Islet precursor cell (in vitro differentiated cells): ENCODE results near the gene MYO1F.
"Not testable (repeated sequence)": the region's sequence is repeated elsewhere in the genome, so short reads cannot be mapped to it uniquely, and the experiment has no call there.

Experiments used
- DNase-seq: peaks from one replicate; pipeline ENCODE4 v3.0.0-alpha.2; 2018

The MYO1F gene

DNA sequence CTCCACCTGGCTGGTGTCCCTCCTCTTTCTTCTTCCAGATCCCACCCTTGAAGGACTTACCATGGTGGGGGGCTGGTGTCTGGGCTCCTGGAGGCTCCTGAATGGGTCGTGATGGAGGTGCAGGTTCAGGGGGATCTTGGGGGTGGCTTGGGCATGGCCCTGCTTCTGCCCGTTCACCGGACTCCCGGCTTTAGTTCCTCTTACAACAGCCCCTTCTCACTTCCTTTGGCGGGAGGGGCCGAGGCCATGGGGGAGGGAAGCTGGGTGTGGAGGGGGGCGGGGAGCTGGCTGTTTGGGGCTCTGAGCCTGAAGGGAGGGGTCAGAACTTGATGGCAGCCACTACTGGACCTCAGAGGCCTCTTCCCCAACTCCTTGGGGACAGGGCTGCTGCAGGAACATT is at the start of gene MYO1F:
Gene MYO1F, minus strand, starts transcription at position 196 of the 400 bp plus-strand sequence. Its CDS starts 133 bp downstream, at position 63.
- DNase-seq, result no peak

- no peak for DNase-seq
Observed at GRCh38 chr19:8626842-8627241, 49.6 kb upstream of the MYO1F start.

GRCh38 chr19:8622886-8623285 is 45.6 kb upstream of the MYO1F start:
- DNase-seq, result not testable (repeated sequence)

- no peak for DNase-seq
Observed at GRCh38 chr19:8618751-8619150, 41.5 kb upstream of the MYO1F start.

- DNase-seq, result no peak
Observed at GRCh38 chr19:8617984-8618383, 40.7 kb upstream of the MYO1F start.

DNA sequence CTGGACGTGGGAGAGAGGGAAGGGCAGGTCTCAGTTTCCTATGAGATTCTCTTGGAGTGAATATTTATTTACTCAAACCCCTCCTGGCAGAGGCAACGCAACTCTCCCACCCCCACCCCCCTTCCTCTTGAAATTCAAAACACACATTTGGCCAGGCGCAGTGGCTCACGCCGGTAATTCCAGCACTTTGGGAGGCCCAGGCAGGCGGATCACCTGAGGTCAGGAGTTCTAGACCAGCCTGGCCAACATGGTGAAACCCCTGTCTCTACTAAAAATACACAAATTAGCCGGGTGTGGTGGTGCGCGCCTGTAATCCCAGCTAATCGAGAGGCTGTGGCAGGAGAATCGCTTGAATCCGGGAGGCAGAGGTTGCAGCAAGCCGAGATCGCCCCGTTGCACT is 40.1 kb upstream of the MYO1F start:
- not testable (repeated sequence) for DNase-seq

DNA sequence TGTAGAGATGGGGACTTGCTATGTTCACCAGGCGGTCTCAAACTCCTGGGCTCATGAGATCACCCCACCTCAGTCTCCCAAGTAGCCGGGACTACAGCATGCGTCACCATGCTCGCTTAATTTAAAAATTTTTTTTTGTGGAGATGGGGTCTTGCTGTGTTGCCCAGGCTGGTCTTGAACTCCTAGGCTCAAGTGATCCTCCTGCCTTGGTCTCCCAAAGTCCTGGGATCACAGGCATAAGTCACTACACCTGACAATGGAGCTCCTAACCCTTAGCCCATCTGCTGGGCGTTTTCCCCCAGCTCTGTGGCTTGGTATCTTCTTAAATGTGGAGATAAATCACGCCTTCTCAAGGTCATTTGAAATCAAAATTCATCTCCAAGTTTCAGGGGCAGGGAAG is 39.6 kb upstream of the MYO1F start:
- no peak for DNase-seq

DNA sequence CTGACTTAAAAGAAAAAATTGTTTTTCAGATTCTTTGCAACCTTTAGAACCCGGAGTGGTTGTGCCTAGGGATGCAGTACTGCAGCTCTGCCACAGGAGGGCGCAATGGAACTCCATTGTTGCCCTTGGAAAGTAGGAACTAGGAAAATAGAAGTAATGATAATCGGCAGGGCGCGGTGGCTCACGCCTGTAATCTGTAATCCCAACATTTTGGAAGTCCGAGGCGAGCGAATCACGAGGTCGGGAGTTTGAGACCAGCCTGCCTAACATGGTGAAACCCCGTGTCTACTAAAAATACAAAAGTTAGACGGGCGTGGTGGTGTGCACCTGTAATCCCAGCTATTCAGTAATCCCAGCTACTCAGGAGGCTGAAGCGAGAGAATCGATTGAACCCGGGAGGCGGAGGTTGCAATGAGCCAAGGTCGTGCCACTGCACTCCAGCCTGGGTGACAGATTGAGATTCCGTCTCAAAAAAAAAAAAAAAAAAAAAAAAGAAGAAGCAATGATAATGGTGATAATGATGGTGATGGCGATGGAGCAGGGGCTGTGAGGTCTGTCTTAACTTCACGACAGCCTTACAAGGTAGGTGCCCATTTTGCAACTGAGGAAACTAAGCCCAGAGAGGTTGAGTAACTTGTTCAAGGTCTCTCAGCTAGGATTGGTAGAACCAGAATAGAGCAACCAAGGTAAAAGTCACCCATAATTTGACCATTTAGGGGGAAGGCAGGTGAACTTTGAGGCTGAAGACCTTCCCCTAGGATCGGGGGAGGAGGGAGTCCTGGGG is 38.8 kb upstream of the MYO1F start:
- DNase-seq, result peak; percentile 73

GRCh38 chr19:8615024-8615423 is 37.8 kb upstream of the MYO1F start:
- no peak for DNase-seq

- no peak for DNase-seq
Observed at GRCh38 chr19:8614455-8614854, 37.2 kb upstream of the MYO1F start.

- DNase-seq, result no peak
Observed at GRCh38 chr19:8612807-8613171, 35.5 kb upstream of the MYO1F start.

GRCh38 chr19:8611877-8612806 is 34.9 kb upstream of the MYO1F start:
- DNase-seq, result peak; percentile 72

- DNase-seq, result no peak
Observed at GRCh38 chr19:8611391-8611876, 34.2 kb upstream of the MYO1F start.

DNA sequence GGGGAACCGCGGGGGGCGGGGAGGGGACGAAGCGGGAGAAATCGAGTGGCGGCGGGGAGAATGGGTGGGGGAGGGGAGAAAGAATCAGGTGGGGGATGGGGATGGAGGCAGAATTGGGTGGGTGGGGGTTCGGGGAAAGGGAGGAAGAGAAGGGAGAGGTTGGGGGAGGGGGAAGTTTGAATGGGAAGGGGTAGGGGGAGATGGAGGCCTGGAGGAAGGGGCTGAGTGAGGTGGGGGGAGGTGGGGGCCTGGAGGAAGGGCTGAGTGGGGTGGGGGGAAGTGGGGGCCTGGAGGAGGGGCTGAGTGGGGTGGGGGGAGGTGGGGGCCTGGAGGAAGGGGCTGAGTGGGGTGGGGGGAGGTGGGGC is 33.7 kb upstream of the MYO1F start:
- no peak for DNase-seq

GRCh38 chr19:8610041-8610935 is 33.0 kb upstream of the MYO1F start, which contains the start of gene ADAMTS10:
Gene ADAMTS10, minus strand, starts transcription at chr19:8610715. Its CDS starts 5,005 bp downstream, at chr19:8605710.
- DNase-seq, result no peak

- peak; percentile 90 for DNase-seq
Observed at GRCh38 chr19:8609279-8610040, 32.2 kb upstream of the MYO1F start.

DNA sequence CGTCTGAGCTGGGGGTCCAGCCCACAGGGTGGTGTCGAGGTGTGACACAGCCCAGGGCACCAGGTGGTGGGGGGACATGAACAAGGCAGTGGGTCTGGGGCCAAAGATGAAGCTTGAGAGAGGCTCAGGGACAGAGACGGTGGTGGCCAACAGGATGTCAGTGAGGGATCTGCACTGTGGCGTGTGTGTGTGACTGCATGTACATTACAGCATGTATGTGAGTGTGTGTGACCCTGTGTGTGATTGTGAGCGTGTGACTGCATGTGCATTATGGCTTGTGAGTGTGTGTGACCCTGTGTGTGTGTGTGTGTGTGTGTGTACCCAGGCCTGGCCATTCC is 31.7 kb upstream of the MYO1F start:
- DNase-seq, result no peak

- no peak for DNase-seq
Observed at GRCh38 chr19:8607386-8607785, 30.1 kb upstream of the MYO1F start.

GRCh38 chr19:8605514-8605913 is 28.3 kb upstream of the MYO1F start:
- DNase-seq, result no peak

DNA sequence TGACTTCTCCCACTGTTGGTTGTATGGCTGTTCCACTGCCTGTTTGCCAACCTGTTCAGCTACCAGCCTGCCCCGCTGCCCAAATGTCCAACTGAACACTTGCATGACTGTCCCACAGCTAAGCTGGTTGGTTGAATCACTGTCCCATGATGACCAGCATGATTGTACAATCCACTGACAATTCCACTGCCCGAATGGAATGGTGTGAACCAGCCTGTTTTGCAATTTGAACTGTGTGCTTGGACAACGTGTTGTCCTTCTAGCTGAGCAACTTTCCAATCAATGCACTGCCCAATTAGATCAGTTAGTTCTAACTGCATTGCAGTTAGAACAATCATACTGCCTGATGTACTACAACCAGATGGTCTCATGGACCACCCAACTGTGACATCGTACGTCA is 24.6 kb upstream of the MYO1F start:
- no peak for DNase-seq

DNA sequence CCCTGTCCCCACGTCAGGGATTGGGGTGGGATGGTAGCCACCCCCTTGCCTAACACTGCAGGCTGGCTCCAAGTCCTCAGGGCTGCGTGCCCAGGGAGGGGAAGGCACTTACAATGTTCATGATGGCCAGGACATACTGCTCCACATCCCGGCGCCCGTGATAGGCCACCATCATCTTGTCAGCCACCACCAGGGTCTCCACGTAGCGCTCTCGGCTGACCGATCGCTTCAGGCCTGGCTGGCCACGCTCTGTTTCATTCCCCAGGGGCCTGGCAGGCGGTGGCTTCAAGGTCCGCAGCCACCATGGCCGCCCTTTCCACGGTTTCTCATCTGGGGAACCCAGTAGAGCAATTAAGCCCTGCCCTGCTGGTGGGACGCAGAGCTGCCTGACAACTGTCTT is 23.6 kb upstream of the MYO1F start:
- no peak for DNase-seq

GRCh38 chr19:8600064-8600463 is 22.8 kb upstream of the MYO1F start:
- DNase-seq, result no peak
